ENCODE measurements around the gene DOK6.
A peak's percentile ranks its signal among the peaks of the same experiment; 100 is the strongest.
"Not testable (repeated sequence)": the region's sequence is repeated elsewhere in the genome, so short reads cannot be mapped to it uniquely, and the experiment has no call there.

The DOK6 gene

DNA sequence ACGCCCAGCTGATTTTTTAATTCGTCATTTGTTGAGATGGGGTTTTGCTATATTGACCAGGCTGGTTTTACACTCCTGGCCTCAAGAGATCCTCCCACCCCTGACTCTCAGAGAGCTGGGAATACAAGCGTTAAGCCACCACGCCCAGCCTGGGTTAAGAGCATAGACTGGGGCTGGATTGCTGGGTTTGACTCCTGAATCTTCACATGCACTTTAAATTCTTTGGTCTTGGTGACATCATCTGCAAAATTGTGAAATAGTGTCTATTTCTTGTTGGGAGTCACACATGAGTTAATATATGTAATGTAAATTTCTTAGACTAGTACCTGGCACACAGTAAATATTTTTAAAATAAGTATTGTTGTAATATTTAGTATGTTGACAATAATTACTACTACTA lies 257.4 kb downstream of the DOK6 start:
- no peak for FAIRE-seq
- TF ChIP-seq, protein P1, sequence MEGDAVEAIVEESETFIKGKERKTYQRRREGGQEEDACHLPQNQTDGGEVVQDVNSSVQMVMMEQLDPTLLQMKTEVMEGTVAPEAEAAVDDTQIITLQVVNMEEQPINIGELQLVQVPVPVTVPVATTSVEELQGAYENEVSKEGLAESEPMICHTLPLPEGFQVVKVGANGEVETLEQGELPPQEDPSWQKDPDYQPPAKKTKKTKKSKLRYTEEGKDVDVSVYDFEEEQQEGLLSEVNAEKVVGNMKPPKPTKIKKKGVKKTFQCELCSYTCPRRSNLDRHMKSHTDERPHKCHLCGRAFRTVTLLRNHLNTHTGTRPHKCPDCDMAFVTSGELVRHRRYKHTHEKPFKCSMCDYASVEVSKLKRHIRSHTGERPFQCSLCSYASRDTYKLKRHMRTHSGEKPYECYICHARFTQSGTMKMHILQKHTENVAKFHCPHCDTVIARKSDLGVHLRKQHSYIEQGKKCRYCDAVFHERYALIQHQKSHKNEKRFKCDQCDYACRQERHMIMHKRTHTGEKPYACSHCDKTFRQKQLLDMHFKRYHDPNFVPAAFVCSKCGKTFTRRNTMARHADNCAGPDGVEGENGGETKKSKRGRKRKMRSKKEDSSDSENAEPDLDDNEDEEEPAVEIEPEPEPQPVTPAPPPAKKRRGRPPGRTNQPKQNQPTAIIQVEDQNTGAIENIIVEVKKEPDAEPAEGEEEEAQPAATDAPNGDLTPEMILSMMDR (IDR thresholded peaks at IDR 0.05; ENCODE audit: insufficient read depth, missing control alignments) = no peak
- DNase-seq (ENCODE audit: insufficient read length, low spot score) = no peak

DNA sequence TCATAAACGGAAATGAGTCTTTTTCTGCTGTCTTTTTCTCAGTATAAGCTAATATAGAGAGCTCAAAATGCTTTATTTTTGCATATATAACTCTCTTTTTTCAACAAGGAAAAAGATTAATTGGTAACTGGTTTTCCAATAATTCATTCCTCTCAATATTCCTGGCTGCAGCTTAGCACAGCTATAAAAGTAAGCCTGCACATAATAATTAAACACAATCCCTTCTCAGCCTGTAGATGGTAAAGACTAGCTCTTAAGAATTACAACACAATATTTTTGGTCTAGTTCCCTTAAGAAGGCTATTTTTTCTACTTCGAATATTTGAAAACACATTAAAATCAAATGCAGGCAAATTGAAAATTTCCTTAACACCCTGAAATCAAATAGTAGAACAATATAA lies 258.0 kb downstream of the DOK6 start:
- no peak for DNase-seq (ENCODE audit: insufficient read length, low spot score)
- FAIRE-seq = no peak
- TF ChIP-seq, protein P1 (IDR thresholded peaks at IDR 0.05; ENCODE audit: insufficient read depth, missing control alignments) = no peak

DNA sequence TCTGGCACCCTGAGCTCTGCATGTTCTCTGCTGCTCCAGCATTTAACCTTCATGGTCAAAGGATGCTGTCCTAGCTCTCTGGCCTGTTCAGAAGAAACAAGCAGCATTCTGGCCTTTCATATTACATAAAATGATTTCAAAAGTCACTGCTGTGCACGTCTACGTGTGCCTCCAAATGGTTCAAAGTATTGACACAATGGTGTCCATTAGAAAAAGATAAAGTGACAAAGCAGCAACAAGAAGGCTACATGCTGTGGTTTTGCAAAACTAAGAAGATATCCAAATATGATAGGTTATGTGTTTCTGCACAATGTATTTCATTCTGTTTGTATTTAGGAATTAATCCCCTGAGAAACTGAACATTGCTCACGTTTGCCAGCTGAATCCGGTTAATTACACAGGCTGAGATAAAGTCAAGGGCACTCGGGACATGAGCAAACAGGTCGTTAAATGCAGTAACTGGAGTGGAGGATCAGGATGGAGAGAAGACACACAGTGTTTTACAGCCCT lies 258.5 kb downstream of the DOK6 start:
- DNase-seq (ENCODE audit: insufficient read length, low spot score) (no peak), FAIRE-seq (peak; percentile 100)
- TF ChIP-seq, protein P1 (IDR thresholded peaks at IDR 0.05; ENCODE audit: insufficient read depth, missing control alignments) = no peak

DNA sequence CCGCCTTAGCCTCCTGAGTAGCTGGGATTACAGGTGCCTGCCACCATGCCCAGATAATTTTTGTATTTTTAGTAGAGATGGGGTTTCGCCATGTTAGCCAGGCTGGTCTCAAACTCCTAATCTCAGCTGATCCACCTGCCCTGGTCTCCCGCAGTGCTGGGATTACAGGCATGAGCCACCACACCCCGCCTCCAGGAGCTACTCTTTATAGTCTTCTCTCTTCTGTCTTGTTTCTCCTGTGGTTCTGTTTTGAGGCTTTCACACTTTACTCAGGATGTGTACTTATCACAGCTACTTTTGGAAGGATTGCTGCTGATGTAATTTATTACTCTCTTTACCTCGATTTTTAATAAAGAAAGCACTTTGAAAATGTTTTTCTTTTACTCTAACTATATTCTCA lies 261.4 kb downstream of the DOK6 start:
- FAIRE-seq; DNase-seq (ENCODE audit: insufficient read length, low spot score): not testable (repeated sequence)

GRCh38 chr18:69664399-69664798 lies 263.7 kb downstream of the DOK6 start:
- FAIRE-seq (no peak), DNase-seq (ENCODE audit: insufficient read length, low spot score) (no peak)
- TF ChIP-seq, protein P1 (IDR thresholded peaks at IDR 0.05; ENCODE audit: insufficient read depth, missing control alignments) = no peak

GRCh38 chr18:69674292-69674877 lies 273.7 kb downstream of the DOK6 start:
- TF ChIP-seq, protein P1 (IDR thresholded peaks at IDR 0.05; ENCODE audit: insufficient read depth, missing control alignments) = no peak
- FAIRE-seq = peak; percentile 100
- no peak for DNase-seq (ENCODE audit: insufficient read length, low spot score)

DNA sequence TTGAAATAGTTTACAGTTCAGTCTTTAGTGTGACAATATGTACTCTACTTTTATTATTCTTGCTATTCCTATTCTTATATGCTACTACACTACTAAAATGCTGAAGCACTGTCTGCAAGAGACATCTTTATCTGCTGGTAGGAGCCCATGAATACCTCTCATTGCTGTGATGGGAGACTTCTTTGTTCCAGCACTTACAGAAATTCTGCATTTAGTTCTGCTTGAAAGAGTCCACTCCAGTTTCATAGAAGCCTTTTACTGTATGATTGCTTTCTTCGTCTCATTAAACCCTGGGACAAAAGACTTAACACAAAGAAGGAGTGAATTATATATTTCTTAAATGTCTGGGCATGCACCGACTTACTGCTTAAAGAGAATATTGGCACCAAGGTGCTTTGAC lies 274.3 kb downstream of the DOK6 start:
- FAIRE-seq (no peak), DNase-seq (ENCODE audit: insufficient read length, low spot score) (no peak)
- TF ChIP-seq, protein P1 (IDR thresholded peaks at IDR 0.05; ENCODE audit: insufficient read depth, missing control alignments) = no peak

- peak; percentile 98 for FAIRE-seq
- TF ChIP-seq, protein P1 (IDR thresholded peaks at IDR 0.05; ENCODE audit: insufficient read depth, missing control alignments) = no peak
- DNase-seq (ENCODE audit: insufficient read length, low spot score) = no peak
Observed at GRCh38 chr18:69677595-69677994, 276.9 kb downstream of the DOK6 start.

All from D721Med (cell line).